T-helper 9 cell (primary cell): ENCODE results near the gene PARD3.

Experiments
- DNase-seq: peaks from one replicate; pipeline ENCODE4 v3.0.0-alpha.2; 2020

The PARD3 gene

DNA sequence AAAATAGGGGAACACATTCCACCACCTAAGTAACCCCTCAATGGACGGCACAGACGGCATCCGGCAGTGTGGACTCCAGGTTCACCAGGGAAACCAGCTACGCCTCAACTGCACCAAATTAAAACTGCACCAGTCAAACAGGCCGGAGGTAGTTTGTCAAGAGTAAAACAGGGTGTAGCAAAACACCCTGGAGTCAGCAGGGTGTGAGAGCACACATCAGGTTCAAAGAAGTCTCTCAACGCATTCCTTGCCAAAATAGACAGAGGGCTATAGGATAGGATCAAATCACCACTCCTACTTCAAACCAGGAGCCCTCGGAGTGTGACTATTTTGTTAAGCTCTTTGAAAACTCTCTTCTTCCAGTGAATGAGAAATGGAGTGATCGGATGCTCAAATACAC lies 135.9 kb downstream of the PARD3 start:
- no peak for DNase-seq

DNA sequence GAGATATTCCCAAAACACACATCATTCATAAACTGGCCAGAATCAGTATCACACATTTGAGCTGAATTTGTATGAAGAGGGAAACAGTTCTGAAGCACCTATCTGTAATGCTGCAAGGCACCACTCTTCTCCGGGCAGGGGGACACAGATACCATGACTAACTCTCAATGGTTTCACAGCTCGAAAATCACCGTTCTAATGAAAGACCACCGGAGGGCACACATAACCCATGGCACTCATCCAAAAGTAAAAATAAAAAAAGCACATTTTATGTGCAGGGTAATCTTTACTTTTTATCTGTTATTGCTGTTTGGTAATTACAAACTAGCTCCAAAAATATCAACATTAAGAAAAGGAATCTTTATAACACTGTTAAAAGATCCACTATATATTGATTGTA lies 137.5 kb downstream of the PARD3 start:
- DNase-seq, result no peak

DNA sequence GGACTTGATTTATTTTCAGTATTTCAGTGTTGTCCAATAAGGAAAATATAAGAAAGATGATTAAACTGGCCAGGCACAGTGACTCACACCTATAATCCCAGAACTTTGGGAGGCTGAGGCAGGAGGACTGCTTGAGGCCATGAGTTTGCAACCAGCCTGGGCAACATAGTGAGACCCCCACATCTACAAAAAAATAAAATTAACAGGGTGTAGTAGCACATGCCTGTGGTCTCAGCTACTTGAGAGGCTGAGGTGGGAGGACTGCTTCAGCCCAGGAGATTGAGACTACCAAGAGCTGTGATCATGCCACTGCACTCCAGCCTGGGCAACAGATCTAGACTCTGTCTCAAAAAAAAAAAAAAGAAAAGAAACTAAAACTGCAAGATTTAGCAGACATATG lies 138.0 kb downstream of the PARD3 start:
- DNase-seq, result no peak

DNA sequence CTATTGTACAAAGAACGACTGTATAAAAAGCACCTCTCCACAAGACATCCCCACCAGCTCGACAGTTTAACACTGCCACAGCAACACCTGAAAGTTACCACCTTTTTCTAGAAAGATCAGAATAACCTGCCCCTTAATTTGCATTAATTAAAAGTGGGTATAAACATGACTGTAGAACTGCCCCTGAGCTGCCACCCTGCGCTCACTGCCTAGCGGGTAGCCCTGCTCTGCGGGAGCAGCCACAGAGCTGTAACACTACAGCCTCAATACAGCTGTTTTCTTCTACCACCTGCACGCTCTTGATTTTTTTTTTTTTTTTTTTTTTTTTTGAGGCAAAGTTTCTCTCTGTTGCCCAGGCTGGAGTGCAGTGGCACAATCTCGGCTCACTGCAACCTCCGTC lies 140.9 kb downstream of the PARD3 start:
- no peak for DNase-seq

DNA sequence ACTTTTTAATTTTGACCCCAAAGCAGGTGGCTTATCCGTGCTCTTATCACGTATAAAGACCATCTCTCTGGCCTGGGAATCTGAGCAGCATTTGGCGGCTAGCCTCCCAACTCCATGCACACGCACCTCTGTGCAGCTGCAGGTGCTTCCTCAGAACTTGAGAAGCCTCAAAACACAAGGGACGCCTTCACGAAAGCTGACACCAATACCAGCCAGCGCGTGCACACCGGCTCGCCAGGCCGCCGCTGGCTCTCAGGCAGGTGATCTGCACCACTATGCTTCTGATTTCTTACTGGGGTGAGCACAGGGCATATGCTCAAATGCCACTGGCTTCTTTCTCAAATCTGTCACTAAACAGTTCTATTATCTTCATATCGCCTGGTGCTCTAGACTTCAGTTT lies 145.0 kb downstream of the PARD3 start:
- no peak for DNase-seq

DNA sequence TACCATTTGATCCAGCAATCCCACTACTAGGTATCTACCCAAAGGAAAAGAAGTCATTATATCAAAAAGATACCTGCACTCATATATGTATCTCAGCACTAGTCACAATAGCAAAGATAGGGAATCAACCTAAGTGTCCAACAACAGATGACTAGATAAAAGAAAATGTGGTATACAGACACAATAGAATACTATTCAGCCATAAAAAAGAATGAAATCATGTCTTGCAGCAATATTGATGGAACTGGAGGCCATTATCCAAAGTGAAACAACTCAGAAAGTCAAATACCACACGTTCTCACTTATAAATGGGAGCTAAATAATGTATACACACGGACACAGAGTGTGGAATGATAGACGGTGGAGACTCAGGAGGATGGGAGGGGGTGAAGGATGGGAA lies 146.0 kb downstream of the PARD3 start:
- no peak for DNase-seq

DNA sequence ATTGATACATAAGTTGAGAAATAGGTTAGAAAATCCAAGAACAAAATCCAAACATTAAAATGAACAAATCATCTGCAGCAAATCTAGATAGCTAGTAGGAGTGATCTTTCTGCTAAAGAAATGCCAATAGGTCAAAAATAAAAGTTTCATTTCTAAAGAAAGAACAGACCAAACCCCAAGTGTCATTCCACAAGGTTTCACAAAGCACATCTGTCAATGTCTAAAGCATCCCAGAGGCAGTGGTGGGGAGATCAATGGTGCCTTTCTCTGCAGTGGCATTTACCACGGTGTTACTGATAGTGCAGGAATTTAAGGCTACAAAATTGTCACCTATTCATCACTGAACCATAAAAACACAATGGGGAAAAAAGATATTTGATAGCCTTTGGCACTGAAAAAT lies 147.9 kb downstream of the PARD3 start:
- no peak for DNase-seq

DNA sequence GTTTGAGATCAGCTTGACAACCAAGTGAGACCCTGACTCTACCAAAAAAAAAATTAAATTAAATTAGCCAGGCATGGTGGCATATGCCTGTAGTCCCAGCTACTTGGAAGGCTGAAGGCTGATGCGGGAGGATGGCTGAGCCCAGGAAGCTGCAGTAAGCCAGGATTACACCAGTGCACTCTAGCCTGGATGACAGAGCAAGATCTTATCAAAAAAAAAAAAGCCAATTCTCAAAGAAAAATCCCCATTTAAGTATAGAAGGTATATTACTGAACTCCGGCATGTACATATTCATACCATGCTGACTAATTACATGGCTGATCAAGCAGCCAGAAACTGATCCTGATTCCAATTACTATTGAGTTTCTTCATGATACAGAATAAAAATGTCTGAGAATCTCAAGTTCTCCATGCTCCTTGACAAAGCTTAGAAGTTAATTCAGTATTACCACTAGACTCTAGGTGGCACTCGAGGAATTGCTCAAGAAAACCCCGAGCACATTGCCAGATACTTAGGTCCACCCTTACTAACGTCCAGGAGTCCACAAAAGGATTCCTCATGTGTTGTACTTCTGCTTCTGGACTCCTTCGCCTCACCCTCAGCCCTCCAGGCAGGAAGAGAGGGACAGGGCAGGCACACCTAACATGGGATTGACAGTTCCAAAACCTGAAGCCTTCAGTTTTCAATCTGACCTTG lies 148.9 kb downstream of the PARD3 start:
- DNase-seq, result no peak

DNA sequence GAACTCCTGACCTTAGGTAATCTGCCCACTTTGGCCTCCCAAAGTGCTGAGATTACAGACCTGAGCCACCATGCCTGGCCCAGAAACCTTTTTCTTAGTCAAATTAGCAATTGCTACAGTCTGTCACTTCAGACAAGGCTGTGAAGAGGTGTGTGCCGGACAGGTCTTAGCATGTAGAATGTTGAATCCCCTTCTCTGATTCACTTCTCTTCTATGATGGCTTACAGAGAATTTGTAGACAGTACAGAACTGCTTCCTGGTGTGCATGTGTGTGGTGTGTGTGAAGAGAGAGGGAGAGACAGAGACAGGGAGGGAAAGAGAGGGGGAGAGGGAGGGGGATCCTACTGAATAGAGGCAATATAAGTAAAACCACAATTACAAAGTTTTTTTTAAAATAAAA lies 150.4 kb downstream of the PARD3 start:
- DNase-seq, result no peak

DNA sequence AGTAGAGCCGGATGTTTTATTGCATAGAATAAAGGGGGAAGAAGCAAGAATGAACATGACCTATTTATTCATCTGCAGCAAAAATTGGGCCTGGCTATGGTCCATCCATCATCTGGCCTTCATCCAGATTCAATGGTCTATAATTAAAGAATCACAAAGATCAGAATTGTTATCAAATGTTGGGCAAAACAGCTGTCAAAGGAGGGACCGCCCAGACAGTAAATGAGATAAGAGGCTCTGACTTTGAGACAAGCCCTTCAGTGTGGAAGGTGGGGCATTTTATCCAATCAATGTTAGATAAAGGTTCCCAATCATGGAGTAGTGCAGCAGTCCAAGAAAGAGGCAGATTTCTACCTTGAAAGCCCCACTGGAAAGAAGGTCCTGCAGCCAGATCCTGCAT lies 153.5 kb downstream of the PARD3 start:
- no peak for DNase-seq

DNA sequence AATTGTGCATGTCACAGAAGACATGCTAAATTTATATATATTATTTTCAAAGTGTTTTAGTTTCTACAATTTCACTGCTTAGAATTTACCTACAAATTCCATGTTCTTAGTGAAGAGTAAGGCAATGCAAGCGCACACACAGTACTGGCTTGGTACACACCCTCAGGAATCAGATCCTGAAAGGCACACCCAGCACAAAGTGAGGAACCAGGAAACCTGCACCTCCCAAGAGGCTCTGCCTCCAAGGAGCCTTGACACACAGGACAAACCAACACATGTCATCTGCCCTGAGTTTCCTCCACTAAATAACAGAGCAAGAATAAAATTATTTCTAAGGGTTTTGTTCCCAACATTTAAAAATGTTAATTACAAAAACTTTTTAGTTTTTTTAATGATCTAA lies 156.2 kb downstream of the PARD3 start:
- DNase-seq, result no peak

DNA sequence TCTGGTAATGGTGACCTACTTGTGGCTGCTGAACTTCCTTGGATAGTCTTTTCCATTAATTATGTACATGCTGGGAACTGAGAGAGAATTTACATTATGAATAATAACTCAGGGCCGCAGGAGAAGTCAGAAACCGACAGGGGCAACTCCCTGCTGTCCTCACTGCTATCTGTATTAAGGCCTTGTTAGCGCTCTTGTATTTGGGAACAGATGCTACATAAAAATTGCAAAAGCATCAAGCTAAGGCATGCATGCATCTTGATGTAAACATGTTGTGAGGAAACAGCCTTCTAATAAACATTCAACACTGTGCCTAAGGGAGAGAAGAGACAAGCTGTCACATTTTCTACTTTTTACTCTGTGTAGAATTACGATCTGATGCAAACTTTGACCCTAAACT lies 158.4 kb downstream of the PARD3 start:
- no peak for DNase-seq

DNA sequence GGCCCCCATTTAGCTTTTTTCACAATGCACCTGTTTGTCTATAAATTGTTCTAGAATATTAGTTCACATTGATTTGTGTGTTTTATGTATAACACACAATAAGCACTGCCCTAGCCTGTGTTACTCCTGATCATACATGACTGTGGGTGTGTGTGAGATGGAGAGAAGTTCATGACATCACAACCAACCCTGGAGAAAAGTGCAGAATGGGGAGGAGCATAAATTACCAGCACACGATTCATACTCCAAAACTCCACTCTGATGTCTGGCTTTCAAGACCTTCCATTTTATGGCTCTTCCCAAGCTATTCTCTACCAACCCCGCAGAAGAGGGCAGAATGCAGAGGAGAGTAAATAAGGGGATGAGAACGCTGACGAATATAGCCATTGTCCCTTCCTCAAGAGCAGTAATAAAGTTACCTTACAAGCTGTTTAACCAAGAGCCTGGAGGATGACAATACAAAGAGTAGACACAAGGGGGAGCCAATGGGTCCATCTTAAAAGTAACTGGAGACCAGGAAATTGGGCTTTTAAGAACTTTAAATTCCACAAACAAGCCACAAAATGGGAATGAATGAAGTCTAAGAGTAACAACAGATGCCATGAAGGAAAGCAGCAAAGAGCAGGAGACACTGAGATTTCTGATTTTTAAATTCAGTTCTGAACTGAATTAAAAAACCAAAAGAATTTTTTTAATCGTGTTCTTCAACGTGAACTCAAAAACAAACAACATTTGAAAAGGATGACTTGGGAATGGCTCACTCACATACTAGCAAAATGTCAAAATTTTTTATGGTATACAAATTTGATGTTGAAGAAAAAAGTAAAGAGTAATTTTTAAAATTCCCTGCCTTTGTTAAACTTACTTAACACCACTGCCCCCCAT lies 159.6 kb downstream of the PARD3 start:
- no peak for DNase-seq

DNA sequence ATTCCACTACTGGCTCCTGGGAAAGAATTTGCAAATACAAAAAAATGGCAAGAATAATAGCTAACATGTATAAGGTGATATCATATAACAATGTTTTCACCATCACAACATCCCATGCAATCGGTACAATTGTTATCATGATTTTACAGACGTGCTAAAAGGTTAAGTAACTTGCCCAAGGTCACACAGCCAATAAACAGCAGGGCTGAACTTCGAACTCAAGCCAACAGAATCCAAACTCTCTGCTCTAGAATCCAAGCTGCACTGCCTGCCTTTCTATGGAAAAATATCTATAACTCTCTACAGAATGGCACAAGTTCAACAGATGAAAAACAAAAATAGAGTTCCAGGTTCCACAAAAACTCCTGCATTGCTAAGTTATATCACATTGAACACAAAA lies 160.9 kb downstream of the PARD3 start:
- no peak for DNase-seq

DNA sequence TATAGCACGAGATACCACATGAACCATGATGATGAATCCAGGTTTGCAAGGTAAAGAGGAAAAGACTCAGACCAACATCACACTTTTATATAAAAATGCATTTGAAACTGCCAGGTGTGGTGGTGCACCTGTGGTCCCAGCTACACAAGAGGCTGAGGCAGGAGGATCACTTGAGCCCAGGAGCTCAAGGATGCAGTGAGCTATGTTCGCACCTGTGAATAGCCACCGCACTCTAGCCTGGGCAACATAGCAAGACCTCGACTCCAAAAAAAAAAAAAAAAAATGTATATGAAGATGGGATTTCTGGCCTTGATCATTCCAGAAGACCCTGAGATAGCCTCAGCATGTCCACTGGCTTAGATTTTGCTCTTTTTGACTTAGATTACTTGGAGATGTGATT lies 161.6 kb downstream of the PARD3 start:
- DNase-seq, result no peak

DNA sequence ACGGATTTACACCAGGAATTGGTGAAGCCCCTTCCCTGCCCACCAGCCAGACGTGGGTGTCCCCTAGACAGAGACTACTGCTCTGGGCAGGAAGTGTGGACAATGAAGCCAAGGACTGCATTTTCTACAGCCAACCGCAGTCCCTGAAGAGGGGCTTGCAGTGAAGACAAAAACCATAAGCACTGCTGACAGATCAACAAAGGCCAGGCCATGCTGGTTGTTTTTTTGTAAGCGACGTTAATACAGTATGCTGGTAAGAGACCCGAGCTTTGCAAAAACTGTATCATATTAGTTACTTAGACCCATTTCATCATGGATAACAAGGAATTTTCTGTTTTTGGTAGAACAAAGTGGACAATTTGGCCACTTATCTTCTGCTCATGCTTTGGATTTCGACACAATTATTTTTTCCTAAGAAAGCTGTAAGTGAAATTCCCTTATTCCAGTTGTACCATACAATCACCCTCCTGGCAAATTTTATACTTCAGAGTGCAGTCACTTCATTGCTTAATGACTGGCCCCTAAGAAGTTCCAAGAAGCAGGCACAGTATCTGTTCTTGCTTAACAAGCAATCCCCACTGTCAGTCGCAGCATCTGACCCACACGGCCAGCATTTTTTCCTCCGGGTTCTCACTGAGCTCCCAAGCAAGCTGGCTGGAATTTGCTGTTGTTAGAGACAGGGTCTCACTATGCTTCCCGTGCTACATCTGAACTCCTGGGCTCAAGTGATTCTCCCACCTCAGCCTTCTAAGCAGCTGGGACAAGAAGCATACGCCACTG lies 163.5 kb downstream of the PARD3 start:
- no peak for DNase-seq

DNA sequence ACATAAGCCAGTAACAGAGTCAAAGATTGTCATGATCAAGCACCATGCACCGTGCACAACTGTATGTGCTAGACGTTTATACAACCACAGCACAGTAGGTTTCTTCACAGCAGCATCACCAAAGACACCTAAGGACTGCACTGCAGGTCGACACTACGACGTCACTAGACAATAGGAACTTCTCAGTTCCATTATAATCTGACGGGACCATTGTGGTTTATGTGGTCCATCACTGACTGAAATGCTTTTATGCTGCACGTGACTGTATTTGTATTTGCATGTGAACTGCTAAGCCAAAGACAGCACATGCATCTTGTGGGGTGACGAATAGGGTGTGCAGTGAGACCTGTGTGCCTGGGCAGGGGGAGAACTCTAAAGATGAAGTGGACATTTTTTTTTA lies 164.9 kb downstream of the PARD3 start:
- DNase-seq, result no peak

DNA sequence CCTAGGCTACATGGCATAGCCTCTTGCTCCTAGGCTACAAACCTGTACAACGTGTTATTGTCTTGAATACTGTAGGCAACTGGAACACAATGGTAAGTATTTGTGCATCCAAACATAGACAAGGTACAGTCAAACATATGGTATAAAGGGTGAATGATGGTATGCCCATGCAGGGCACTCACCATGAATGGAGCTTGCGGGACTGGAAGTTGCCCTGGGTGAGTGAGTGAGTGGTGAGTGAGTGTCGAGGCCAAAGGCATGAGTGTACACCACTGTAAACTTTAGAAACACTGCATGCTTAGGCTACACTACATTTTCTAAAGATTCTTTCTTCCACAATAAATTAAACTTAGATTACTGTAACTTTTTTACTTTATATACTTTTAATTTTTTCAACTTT lies 165.7 kb downstream of the PARD3 start:
- no peak for DNase-seq

DNA sequence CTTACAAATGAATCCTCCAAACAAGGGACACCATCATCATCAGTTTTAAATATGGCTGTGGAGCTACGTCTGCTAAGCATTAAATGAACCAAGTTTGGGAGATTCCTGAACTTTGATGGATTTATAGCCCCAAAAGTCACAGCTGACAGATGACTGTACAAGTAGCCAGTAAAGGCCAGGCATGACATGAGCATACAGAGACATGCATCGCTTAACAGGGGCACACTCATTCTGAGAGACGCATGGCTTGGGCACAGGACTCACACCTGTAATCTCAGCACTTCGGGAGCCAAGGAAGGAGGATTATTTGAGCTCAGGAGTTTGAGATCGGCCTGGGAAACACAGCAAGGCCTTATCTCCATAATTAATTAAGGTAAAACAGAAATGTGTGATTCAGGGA lies 166.2 kb downstream of the PARD3 start:
- DNase-seq, result no peak

DNA sequence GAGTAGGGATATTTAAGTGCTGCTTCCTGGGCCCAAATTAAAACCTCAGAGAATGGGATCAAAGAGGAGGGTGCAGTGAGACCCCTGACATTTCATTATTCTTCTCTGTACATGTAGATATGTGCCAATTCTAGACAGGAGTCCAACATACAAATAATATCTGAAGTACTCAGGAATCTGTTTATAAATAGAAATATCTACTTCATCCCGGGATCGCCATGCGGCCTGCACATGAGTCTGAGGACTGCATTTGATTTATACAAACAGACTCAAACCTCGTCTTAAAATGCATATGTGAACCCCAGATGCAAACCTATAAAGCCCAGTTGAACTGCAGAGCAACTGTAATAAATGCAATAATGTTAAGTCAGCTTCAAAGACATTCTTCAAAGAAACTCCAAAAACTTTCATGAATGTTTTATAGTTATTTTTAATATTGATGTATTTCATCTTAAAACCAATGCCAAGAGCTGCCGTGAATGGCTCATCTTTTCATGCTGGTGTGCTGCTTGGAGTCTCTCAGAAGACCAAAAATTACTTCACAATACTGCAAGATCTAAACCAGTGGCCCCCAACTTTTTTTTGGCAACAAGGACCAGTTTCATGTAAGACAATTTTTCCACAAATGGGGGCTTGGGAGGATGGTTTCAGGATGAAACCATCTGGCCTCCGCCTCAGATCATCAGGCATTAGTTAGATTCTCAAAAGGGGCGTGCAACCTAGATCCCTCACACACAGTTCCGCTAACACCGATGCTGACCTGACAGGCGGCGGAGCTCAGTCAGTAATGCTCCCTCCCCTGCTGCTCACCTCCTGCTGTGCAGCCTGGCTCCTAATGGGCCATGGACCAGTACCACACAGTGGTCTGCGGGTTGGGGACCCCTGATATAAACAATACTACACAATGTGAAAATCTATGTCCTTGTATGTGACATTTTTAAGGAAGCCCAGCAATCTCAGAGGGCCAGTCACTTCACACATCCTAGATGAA lies 166.9 kb downstream of the PARD3 start:
- no peak for DNase-seq

DNA sequence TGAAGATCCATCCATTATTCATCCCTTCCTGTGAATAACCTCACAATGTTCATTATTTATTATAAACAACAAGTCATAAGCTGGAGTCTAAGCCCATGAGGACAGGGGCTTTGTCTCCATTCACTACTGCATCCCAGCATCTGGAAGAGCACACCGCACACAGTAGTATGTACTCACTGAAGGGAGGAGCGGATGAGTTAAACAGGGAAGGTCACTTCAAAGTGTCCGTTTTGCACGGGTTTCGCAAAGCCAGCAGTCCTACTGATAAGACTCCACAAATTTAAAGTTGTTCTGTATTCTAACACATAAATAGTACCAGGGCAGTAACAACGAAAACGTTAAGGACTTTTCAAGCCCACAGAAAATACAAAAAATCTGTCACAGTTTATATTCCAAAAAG lies 167.9 kb downstream of the PARD3 start:
- no peak for DNase-seq

DNA sequence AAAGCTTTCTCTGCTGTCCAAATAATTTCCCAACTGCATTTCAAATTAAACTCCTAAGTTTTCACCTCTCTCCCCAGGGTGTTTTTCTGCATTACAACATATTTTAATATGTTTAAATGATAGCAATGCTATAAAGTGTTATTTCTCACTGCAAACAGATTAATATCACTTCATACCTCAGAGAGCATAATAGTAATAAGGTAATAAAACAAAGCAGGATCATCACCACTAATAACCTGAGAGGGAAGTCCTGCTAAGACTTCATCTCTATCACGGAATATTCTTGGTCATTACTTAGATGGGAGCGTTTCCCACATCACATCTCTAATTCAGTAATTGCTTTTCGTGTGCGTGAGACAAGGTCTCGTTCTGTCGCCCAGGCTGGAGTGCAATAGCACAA lies 168.8 kb downstream of the PARD3 start:
- DNase-seq, result no peak
